ENCODE data around the gene ALPG. TPM values are rescaled to one million over a fixed set of nuclear protein-coding genes. Genes with fewer than 3 reads are reported as not detected.
"Not testable (repeated sequence)": the region's sequence is repeated elsewhere in the genome, so short reads cannot be mapped to it uniquely, and the experiment has no call there.

Gene ALPG
- total RNA-seq, 1 donor from 2014 or later, result not detected

GRCh38 chr2:232441147-232441651 is 34.6 kb downstream of the ALPG start:
- H3K27ac Mint-ChIP-seq (ENCODE audit: unreplicated experiment), result no peak overlapping the region
- H3K4me1 Mint-ChIP-seq (ENCODE audit: low read depth), result no peaks in the 10 kb centered on the region
- no peak overlapping the region for H3K4me3 Mint-ChIP-seq (ENCODE audit: unreplicated experiment)
- no peak for DNase-seq (ENCODE audit: low spot score)
- peaks cover 10% of the 10 kb centered on the region for H3K27me3 Mint-ChIP-seq (ENCODE audit: low read depth)
- TF ChIP-seq CTCF (IDR thresholded peaks at IDR 0.05), result no peak
- H3K9me3 Mint-ChIP-seq (ENCODE audit: low read depth), result no peaks in the 10 kb centered on the region
- H3K36me3 Mint-ChIP-seq (ENCODE audit: low read depth), result no peaks in the 10 kb centered on the region

GRCh38 chr2:232441922-232442321 is 35.3 kb downstream of the ALPG start:
- not testable (repeated sequence) for DNase-seq (ENCODE audit: low spot score); H3K4me3 Mint-ChIP-seq (ENCODE audit: unreplicated experiment); H3K36me3 Mint-ChIP-seq (ENCODE audit: low read depth); H3K27me3 Mint-ChIP-seq (ENCODE audit: low read depth); H3K27ac Mint-ChIP-seq (ENCODE audit: unreplicated experiment); H3K4me1 Mint-ChIP-seq (ENCODE audit: low read depth); H3K9me3 Mint-ChIP-seq (ENCODE audit: low read depth)

GRCh38 chr2:232442431-232442830 is 35.8 kb downstream of the ALPG start:
- not testable (repeated sequence) for H3K27me3 Mint-ChIP-seq (ENCODE audit: low read depth); H3K27ac Mint-ChIP-seq (ENCODE audit: unreplicated experiment); DNase-seq (ENCODE audit: low spot score); H3K36me3 Mint-ChIP-seq (ENCODE audit: low read depth); H3K4me3 Mint-ChIP-seq (ENCODE audit: unreplicated experiment); H3K9me3 Mint-ChIP-seq (ENCODE audit: low read depth); H3K4me1 Mint-ChIP-seq (ENCODE audit: low read depth)

- H3K4me1 Mint-ChIP-seq (ENCODE audit: low read depth); DNase-seq (ENCODE audit: low spot score); H3K9me3 Mint-ChIP-seq (ENCODE audit: low read depth); H3K4me3 Mint-ChIP-seq (ENCODE audit: unreplicated experiment); H3K36me3 Mint-ChIP-seq (ENCODE audit: low read depth); H3K27ac Mint-ChIP-seq (ENCODE audit: unreplicated experiment); H3K27me3 Mint-ChIP-seq (ENCODE audit: low read depth): not testable (repeated sequence)
Measured at GRCh38 chr2:232443047-232443446, 36.4 kb downstream of the ALPG start.

- not testable (repeated sequence) for H3K27ac Mint-ChIP-seq (ENCODE audit: unreplicated experiment); DNase-seq (ENCODE audit: low spot score); H3K27me3 Mint-ChIP-seq (ENCODE audit: low read depth); H3K36me3 Mint-ChIP-seq (ENCODE audit: low read depth); H3K4me3 Mint-ChIP-seq (ENCODE audit: unreplicated experiment); H3K4me1 Mint-ChIP-seq (ENCODE audit: low read depth); H3K9me3 Mint-ChIP-seq (ENCODE audit: low read depth)
Measured at GRCh38 chr2:232443669-232444408, 37.2 kb downstream of the ALPG start.

- H3K9me3 Mint-ChIP-seq (ENCODE audit: low read depth), result no peaks in the 10 kb centered on the region
- no peak overlapping the region for H3K27ac Mint-ChIP-seq (ENCODE audit: unreplicated experiment)
- peak; percentile 90 for DNase-seq (ENCODE audit: low spot score)
- TF ChIP-seq CTCF (IDR thresholded peaks at IDR 0.05), result peak; percentile 79
- no peaks in the 10 kb centered on the region for H3K36me3 Mint-ChIP-seq (ENCODE audit: low read depth)
- no peaks in the 10 kb centered on the region for H3K4me1 Mint-ChIP-seq (ENCODE audit: low read depth)
- H3K4me3 Mint-ChIP-seq (ENCODE audit: unreplicated experiment), result no peak overlapping the region
- H3K27me3 Mint-ChIP-seq (ENCODE audit: low read depth), result peaks cover 2% of the 10 kb centered on the region
Measured at GRCh38 chr2:232444409-232445148, 37.9 kb downstream of the ALPG start.

GRCh38 chr2:232445149-232445885 is 38.7 kb downstream of the ALPG start:
- H3K4me3 Mint-ChIP-seq (ENCODE audit: unreplicated experiment), result not testable (repeated sequence)

More at GRCh38 chr2:232445149-232445885, 38.7 kb downstream of the ALPG start:
- H3K4me1 Mint-ChIP-seq (ENCODE audit: low read depth); H3K36me3 Mint-ChIP-seq (ENCODE audit: low read depth); H3K9me3 Mint-ChIP-seq (ENCODE audit: low read depth); H3K27ac Mint-ChIP-seq (ENCODE audit: unreplicated experiment); DNase-seq (ENCODE audit: low spot score); H3K27me3 Mint-ChIP-seq (ENCODE audit: low read depth): not testable (repeated sequence)

All from chondrocyte (in vitro differentiated cells).